Ammon's horn (tissue), 1 donor: ENCODE measurements around the gene WDFY2.
"Not testable (repeated sequence)": the region's sequence is repeated elsewhere in the genome, so short reads cannot be mapped to it uniquely, and the experiment has no call there.

Experiments
- DNase-seq: peaks from one replicate; pipeline ENCODE4 v3.0.0-alpha.2; 2016; ENCODE audit warnings: low spot score

Gene WDFY2

DNA sequence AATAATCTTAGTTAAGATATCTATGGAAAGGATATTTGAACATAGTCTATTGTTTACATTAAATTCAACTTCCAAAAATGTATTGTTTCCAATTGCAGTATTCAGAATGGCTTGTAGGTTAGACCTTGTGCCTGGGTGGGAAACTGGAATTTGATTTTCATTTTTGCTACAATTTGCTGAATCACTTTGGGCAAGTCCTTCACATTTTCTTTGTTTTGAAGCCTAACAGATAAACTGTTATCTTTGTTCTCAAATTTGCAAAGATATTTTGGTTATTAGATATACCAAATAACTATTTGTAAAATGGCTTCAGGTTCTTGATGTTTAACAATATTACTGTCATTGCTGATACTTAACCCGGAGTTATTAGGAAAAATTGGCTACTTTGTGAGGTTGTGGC is 82.6 kb downstream of the WDFY2 start:
- DNase-seq: no peak

DNA sequence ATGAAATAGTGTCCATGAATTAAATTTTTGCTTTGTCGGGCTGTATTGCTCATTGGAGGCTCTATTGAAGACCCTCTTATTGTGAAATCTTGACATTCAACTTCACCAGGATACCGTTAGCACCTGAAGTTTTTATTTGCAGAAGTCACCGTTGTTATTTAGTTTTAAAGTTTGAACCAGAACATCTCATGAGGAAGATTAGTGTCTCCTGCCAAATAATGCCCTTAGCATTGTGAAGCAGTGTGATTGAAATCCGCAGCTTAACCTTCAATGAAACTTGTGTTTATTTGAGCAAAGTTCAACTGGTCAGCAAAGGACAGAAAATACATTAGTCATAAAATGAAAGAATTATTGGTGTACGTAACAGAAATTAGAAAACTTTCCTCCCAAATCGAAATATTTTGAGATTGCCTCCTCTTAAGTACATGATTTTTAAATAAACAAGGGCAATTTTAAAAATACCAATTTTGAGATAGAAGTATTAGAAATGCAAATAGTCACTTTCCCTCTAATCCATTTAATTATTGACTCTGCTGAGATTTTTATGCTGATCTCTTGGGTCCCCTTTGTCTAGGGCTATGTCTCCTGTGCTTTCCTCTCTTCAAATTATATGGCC is 84.4 kb downstream of the WDFY2 start:
- DNase-seq: no peak

DNA sequence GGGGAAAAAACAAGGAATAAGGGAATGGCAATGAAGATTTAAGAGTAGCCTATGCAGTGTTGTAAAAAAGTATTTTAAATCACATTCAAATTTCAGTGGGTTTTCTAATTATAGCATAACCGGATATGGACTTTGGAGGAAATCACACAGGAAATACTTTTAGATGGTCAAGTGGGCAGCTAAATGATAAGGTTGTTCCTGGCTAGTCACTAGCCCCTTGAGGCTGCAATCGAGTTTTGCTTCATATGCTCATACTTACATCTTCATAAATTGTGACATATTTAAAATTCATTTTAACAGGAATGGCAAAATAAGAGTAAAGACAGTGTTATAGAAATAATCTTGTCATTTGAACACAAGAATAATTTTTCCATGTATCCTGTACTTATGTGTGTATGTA is 88.9 kb downstream of the WDFY2 start:
- no peak for DNase-seq

DNA sequence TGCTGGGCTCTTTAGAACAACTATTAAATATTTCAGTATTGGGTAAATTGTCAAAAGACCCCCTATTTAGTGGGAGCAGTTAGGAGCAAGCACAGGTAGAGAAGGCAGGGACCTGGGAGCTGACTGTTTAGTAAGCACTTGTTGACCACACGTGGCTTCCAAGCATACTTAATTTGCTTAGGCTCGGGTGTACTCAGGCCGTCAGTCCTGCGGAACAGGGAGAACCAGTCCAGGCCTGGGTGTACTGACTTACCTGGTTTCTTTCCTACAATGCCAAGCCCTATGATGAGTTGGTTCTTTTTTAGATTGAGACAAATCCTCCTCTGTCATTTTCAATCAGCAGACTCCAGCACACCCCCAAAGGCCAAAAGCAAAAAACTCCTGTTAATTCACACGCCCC is 90.0 kb downstream of the WDFY2 start:
- no peak for DNase-seq

DNA sequence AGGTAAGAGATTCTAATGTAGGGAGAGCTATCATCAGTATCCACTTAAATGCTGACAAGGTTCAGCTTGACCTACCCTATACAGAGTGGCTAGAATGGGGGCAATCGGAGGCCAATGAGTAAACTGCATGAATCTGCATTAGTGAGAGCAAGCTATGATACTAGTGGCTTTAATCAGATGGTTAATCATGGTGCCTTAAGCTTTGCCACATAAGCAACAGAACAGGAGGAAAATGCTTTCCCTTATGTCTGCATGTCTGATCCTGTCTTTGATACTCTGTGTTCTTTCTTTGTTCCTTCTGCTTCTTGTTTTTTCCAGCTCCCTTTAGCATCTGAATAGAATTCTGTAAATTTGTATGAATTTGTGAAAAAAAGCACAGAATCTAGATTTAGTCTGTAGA is 91.1 kb downstream of the WDFY2 start:
- DNase-seq: no peak

DNA sequence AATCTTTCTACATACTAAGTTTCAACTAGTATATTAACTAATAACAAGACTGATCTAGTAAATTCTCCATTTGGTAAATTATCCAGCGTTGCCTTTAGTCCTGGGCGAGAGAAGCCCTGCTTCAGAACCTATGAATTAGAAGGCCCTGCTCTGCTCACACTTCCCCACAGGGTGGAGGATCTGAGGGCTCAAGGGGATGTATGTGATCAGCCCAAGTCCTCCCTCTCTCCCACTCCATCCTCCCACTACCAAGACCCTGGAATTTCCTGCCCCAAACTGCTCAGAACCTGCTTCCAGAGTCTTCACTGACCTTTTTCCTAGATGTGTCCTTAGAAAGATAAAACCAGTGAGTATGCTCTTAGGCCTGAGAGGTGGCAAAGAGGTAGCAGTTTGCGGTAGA is 91.6 kb downstream of the WDFY2 start:
- DNase-seq: no peak

DNA sequence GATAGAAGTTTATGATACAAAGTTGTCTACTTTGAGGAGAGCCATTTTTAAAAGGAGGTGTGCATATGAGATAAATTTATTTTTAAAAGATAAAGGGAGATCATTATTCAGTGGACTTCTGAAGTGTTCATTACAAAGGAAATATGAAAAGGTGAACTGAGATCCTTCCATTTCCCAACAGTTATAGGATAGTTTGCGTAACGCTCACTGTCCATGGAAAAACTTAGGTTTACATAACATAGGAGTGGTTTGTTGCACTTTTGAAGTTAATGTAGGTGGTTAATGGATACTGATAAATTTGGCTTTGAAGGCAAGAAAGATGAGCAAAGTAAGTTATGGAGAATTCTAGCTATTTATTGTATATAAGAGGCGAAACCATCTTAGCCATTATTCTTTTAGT is 92.5 kb downstream of the WDFY2 start:
- no peak for DNase-seq

DNA sequence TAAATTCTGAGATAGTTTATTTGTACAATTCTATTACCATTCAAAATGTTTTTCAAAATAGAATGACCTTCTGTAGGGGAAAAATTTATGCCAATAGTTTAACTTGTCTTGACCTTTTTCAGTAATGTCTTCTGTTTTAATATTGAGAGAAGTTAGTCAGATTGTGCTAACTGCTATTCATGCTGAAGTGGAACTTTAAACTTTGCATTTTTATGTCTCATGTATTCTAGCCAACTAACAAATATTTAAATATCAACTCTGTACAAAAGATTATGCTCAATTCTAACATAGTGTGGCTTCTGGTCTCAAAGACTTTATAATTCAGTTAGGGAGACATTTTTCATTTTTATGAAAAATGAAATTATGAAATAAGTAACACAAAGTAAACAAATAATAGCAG is 94.2 kb downstream of the WDFY2 start:
- no peak for DNase-seq

DNA sequence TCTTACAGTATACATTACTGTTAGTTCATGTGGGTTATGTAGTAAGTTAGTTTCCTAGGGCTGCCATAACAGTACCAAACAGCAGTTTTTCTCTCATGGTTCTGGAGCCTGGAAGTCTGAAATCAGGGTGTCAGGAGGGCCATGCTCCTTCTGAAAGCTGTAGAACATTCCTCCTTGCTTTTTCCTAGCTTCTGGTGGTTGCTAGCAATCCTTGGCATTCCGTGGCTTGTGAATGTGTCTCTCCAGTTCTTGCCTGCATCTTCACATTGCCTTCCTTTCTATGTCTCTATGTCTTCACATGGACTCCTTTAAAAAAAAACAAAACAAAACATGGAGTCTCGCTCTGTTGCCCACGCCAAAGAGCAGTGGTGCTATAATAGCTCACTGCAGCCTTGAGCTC is 95.4 kb downstream of the WDFY2 start:
- DNase-seq: no peak

DNA sequence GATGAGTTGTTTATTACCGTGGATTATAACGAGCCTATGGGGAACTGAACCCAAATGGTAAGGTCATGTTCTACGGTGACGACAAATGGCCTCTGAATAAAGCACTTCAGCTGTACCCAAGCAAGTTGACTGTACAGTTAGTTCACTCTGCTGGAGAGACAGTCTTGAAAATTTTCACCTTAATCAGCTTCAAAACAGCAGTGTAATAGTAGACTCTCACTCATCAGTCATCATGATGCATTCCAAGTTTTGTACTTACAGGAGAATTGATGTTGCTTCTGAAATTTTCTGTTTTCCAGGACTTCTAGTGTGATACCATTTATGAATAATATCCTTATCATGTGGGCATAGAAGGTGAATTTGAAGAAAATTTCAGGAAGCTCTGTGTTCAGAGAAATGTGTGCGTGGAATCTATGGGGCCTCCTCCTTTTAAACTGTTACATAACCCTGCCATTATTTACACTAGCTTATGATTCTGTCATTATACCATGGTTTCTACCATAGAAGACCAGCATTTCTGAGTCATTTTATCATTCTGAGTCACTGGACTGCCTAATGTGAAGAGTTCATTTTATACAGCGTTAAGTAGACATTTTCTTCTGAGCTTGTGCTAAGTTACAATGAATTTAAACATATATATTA is 96.9 kb downstream of the WDFY2 start:
- DNase-seq: no peak

DNA sequence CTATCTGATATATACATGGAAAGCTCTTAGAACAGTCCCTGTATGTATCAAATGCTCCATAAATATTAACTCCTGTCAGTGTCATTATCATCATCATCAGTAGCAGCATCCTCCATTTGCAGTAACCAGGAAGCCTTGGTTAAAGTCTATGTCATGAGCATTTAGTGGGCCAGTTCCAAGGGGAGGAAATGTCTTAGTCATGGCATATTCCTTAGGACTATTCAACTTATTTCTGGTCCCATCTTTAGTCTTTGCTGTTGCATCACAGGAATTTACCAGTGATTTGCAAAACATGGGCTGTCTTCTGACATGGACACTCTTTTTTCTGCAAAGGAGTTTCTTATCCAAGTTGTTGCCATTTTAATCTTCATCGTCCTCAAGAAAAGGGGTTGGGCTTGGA is 98.4 kb downstream of the WDFY2 start:
- DNase-seq: no peak

DNA sequence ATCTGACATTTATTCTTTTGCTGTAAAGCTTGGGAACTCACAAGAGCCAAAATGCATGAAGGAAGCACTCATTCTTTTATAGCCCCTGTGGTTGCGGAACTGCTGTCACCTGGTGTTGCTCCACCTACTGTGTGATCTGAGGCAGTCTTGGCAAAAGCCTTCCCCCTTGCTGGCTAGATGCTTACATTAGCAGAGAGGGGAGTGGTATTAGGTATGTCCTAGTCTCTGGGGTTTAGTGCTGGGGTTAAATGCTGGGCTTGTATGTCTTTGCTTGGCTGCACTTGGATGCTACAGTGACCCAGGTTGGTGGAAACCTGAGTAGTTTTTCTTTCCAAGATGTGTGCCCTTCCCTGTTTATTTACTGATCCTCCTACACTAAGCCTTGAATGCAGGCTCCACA is 99.3 kb downstream of the WDFY2 start:
- DNase-seq: no peak

DNA sequence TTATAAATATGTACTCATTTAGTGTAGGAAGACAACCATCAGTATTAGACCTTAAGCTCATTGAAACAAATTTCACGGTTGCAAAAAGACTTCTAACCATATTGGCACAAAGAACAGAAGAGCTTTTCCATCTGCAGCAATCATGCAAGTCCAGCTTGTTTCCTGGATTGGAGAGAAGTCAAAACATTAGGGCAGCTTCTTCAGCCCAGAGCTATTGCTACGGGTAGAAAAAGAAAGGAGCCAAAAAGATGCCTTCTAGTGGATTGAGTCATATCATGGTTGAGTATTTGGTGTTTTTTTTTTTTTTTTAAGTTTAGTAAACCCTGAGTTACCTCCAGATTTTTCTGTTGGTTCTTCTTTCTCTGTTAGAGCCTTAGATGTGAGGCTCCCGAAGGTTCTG is 99.8 kb downstream of the WDFY2 start:
- DNase-seq: no peak

DNA sequence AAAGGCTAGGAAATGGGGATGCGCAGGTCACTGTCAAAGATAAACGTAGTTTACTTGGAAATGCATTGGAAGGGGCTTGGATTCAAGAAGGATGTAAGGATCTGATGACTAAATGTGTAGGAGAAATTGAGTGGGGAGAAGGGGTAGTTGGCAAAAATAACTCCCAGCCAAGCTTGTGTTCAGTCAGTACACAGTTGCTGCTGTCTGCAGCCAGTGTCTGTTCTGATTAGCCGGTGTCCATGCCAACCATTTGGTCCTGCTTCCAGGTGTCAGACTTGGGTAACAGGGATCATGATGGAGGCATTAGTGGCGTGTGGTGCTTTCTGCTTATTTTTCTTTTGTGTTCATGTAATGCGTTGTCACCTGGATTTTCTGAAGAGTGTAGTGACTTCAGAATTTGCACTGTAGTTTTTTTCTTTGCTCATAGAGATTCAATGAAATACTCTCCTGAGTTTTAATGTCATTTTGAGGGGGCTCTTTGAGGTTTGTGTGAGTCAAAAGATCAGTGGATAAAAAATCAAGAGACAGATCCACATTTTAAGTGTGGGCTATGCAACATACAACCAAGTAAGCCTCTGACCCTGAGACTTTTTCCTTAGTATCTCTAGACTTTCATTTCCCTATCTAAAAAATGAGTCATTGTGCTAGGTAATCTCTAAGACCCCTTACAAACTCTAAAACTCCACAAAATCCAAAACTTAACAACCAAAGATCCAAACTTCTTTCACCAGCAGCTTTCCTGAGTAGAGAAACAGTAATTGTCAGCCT is 103.9 kb downstream of the WDFY2 start:
- peak; percentile 43 for DNase-seq

DNA sequence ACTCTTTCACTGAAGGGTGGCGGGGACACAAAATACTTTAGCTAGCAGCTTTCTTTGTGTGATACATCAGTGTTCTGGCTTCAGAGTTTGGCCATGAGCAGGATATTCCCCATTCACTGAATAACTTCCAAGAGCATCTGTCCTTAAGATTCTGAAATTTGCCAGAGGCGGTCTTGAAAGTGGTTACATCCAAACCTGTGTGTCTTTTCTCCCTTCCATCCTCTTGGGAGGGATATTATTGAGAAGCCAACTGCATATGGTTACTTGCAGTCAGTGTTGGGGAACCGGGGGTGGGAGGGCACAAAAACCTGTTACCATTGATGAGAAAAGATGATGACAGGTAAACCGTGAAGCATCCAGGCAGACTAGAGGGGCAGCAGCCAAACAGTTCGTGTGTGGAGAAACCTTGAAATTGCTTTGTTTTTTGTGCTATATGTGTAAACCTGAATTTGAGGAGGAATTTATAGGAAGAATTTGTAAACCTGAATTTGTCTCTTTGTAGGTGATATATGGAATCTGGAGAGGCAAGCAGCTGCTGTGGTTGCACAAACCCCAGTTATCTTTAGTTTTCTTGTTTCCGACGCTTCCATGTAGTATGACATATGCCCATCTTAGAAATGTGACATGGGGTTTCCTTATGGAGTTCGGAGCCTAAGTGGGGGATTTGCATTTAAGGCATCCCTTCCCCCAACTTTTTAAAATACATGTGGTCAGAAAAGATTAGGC is 104.8 kb downstream of the WDFY2 start:
- no peak for DNase-seq

DNA sequence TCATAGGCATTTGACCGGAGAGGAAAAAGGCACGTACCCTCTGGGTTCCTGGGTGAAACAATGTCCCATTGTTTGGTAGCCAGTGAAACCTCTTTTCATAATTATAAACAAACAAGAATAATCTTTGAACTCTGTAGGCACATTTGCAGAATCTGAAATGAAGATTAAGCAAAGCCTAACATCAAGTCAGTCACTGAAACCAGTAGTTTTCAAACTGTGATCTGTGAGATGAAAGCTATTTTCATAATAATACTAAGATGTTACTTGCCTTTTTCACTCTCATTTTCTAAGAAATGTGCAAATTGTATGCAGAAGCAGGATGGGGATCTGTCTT is 105.4 kb downstream of the WDFY2 start:
- DNase-seq: peak; percentile 63

DNA sequence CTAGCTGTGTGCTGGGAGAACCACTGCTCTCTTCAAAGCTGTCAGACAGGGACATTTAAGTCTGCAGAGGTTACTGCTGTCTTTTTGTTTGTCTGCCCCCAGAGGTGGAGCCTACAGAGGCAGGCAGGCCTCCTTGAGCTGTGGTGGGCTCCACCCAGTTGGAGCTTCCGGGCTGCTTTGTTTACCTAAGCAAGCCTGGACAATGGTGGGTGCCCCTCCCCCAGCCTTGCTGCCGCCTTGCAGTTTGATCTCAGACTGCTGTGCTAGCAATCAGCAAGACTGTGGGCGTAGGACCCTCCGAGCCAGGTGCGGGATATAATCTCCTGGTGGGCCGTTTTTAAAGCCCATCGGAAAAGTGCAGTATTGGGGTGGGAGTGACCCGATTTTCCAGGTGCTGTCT is 111.4 kb downstream of the WDFY2 start:
- not testable (repeated sequence) for DNase-seq

DNA sequence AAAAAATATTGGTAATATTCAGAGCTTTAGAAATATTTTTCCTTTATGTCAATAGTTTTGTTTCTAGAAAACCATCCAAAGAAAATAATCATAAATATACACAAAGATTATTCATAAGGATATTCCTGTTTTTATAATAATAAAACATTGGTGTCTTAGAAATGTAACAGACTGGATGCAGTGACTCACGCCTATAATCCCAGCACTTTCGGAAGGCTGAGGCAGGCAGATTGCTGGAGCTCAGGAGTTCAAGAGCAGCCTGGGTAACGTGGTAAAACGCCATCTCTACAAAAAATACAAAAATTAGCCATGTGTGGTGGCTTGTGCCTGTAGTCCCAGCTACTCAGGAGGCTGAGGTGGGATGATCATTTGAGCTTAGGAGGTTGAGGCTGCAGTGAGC is 112.9 kb downstream of the WDFY2 start:
- DNase-seq: no peak

DNA sequence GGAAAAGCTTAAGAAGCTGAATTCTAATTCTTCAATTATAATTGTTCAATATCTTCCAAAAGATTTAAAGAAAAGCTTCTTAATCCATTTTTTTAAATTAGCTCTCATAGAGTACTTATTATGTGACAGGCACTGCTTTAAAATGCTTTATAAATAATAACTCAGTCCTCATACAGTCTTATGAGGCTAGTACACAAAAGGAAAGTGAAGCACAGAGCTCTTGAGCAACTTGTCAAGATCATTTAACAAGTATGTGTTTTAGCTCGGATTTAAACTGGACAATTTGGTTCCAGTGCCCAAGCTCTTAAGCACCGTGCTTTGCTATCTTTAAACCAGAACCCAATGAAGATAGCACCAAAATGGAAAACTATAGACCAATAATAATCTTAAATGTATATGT is 113.6 kb downstream of the WDFY2 start:
- no peak for DNase-seq

DNA sequence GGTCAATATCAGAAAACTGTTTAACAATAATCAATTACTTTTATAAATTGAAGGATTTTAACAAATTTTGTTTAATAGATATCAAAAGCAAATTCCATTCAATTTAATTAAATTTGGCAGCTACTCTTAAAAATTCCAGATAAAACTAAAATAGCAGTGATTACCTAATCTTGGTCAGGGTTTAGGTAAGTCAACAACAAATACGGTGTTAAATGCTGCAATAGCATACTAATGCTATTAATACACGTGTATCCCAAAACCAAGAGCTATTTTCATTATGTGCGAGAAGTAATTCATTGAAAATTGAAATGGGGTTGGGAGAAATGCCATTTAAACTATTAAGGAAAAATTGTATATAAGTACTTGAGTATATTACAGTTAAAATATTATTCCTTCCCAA is 114.1 kb downstream of the WDFY2 start:
- no peak for DNase-seq

DNA sequence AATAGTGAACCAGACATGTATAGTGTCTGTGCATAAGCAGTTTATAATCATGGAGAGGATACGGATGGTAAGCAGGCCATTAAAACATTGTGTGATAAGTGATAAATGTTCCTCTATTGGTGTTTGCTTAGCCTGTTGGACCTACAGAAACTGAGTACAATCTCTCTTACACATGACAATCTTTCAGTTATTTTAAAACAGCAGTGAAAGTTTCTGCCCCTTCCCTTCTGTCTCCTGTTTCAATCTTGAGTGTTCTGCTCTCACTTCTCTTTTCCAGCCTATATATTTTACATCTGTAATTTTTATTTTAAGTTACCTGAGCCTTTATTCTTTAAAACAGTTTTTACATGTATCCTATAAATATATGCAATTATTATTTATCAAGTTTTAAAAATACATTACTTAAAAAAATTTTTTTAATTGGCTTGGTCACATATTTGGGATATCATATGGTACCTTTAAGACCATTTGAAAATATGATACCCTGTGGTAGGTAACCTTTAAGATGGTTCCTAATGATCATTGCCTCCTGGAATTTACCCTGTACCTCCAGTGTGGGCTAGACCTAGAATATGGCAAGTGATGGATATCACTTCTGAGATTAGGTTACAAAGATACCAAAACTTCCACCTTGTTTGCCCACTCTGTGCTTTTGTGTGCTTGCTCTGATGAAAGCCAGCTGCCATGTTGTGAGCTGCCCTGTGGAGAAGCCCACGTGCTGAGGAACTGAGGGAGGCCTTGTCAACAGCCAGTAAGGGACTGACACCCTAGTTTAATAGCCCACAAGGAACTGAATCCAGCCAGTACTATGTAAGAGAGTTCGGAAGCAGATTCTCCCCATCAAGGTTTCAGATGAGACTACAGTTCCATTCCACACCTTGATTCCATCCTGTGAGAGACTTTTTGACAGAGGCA is 120.4 kb downstream of the WDFY2 start:
- no peak for DNase-seq

DNA sequence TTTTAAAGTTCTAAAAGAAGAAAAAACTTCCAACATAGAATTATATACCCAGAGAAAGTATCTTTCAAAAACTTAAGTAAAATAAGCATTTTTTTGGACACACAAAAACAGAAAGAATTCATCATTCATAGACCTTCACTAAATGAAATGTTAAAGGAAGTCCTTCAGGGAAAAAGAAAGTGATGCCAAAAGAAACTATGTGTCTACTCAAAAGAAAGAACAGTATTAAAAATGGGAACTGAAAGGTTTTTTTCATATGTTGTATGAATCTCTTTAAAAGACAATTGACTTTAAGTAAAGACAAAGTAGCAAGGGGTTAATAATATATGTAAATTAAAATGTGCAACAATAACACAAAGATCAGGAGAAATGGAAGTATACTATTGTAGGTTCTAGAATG is 123.2 kb downstream of the WDFY2 start:
- no peak for DNase-seq
